Skeletal muscle tissue (tissue), 4 donors: Measurements from ENCODE around the gene RALGPS1. TPM values are rescaled to one million over a fixed set of nuclear protein-coding genes. Genes with fewer than 3 reads are reported as not detected.
A peak's percentile ranks its signal among the peaks of the same experiment; 100 is the strongest.

Source experiments
- H3K27ac ChIP-seq: one replicate; pipeline ENCODE4 v1.7.0; 2013; ENCODE audit warnings: mild to moderate bottlenecking, low read depth, low read length, inconsistent platforms
- H3K27me3 ChIP-seq, 3 donors: one replicate each; pipeline ENCODE4 v1.7.0; 2013; ENCODE audit warnings: low read length in 3 of 3; ENCODE audit not compliant: control insufficient read depth in 3 of 3, insufficient read depth in 3 of 3
- H3K36me3 ChIP-seq, 3 donors: one replicate each; pipeline ENCODE4 v1.7.0; 2013; ENCODE audit warnings: low read length in 3 of 3; ENCODE audit not compliant: control insufficient read depth in 3 of 3, insufficient read depth in 3 of 3
- H3K4me1 ChIP-seq, 3 donors: one replicate each; pipeline ENCODE4 v1.7.0; 2013; ENCODE audit warnings: low read length in 3 of 3, mild to moderate bottlenecking in 3 of 3; ENCODE audit not compliant: control insufficient read depth in 3 of 3, insufficient read depth in 3 of 3
- H3K4me3 ChIP-seq, 3 donors: one replicate each; pipeline ENCODE4 v1.7.0; 2013; ENCODE audit warnings: low read length in 3 of 3
- H3K9ac ChIP-seq, 3 donors: one replicate each; pipeline ENCODE4 v1.7.0; 2013; ENCODE audit warnings: low read length in 3 of 3, mild to moderate bottlenecking in 3 of 3, moderate library complexity in 2 of 3, low read depth in 1 of 3
- H3K9me3 ChIP-seq, 3 donors: one replicate each; pipeline ENCODE4 v1.7.0; 2013; ENCODE audit warnings: low read length in 3 of 3; ENCODE audit not compliant: control insufficient read depth in 3 of 3
- total RNA-seq: library from RNA; depleted of rRNA; stranded (reverse); fragments of >200 nt; gene quantifications from one replicate; pipeline ENCODE4 v1.2.3, GENCODE V29; 2014
- donor health status: Osteomylitis.

RALGPS1 gene
- total RNA-seq, 1 donor from 2014 or later = 9.4 TPM

DNA sequence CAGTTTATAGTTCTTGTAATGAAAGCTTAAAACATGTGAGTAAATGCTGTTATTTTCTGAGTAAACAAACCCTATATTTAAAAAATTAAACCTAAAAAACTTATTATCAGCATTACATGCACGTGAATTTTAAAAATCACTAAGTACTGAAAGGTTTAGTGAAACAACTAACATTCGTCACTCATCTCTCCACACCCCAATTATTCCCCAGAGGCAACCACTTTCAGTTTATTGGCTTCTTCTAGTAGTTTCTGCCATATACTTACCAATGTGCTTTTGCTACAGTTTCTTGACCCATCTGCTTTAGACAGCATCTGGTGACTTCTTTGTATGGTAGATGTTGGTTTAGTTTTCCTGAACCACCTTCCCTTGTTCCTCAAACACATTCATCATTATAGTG lies 149.8 kb downstream of the RALGPS1 start:
- Histone ChIP-seq H3K4me1 (peaks cover 5 to 9% (median 8%) of the 10 kb centered on the region in 3 donors), H3K27me3 (no peaks in the 10 kb centered on the region), H3K4me3 (no peak overlapping the region), H3K36me3 (peaks cover 0 to 2% (median 0%) of the 10 kb centered on the region in 3 donors), H3K27ac (no peak overlapping the region), H3K9ac (no peak overlapping the region), H3K9me3 (no peaks in the 10 kb centered on the region)

DNA sequence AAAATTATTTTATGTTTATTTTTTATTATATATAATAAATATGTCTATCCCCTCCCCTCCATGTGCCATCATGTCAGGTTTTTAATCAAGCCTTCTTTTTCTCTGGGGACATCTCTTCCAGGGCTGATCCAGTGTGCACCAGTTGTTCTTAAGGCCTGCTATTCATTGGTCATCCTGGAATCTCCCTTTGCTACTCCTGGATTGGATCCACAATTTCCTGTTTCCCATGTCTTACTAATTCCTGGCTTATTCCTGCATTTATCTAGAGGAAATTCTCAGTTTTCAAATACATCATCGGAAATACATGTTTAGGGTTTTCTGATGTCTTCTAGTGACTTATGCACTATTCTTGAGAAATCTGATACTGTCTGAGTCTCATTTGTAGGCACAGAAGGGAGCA lies 151.0 kb downstream of the RALGPS1 start:
- no peaks in the 10 kb centered on the region for H3K4me1 ChIP-seq
- no peak overlapping the region for H3K9ac ChIP-seq
- H3K4me3 ChIP-seq = no peak overlapping the region
- peaks cover 0 to 2% (median 0%) of the 10 kb centered on the region in 3 donors for H3K36me3 ChIP-seq
- H3K27me3 ChIP-seq = no peaks in the 10 kb centered on the region
- H3K9me3 ChIP-seq = no peaks in the 10 kb centered on the region
- H3K27ac ChIP-seq = peak overlapping the region; percentile 19

DNA sequence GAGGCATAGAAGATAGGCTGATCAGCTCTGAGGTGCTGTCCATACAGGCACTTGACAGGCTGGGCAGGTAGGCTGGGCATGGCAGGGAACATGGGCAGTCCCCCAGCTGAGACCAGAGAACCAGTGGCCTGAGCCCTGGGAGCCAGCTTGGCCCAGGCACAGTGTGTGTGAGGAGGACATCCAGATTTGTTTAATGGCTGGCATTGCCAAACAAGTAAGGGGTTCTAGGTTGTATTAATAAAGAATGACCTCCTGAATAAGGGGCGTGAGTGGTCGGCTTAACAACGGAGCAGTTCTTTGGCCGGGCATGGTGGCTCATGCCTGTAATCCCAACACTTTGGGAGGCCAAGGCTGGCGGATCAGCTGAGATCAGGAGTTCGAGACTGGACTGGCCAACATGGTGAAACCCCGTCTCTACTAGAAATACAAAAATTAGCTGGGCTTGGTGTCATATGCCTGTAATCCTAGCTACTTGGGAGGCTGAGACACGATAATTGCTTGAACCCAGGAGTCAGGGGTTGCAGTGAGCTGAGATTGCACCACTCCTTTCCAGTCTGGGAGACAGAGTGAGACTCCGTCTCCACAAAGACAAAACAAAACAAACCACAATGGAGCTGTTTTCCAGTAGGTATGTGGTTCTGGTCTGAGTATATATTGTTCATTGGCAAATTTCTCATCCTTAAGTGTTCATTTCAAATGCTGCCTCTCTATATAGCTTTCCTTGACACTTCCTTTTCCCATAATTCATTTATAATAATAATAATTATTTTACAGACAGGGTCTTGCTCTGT lies 151.7 kb downstream of the RALGPS1 start:
- no peak overlapping the region for H3K4me3 ChIP-seq
- no peaks in the 10 kb centered on the region for H3K9me3 ChIP-seq
- no peak overlapping the region for H3K9ac ChIP-seq
- H3K36me3 ChIP-seq = peaks cover 0 to 2% (median 0%) of the 10 kb centered on the region in 3 donors
- H3K27me3 ChIP-seq = no peaks in the 10 kb centered on the region
- peak overlapping the region; percentile 19 for H3K27ac ChIP-seq
- no peaks in the 10 kb centered on the region for H3K4me1 ChIP-seq

DNA sequence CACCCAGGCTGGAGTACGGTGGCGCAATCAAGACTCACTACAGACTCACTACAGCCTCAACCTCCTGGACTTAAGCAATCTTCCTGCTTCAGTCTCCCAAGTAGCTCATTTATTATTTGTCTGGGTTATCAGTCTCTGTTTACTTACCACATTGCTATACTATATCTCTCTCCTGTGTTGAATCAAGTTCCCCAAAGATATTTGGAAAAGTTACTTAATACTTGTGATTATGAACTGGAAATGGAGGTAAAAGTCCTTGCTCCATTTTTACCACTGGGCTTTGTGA lies 152.2 kb downstream of the RALGPS1 start:
- Histone ChIP-seq H3K4me3 (no peak overlapping the region), H3K9me3 (peaks cover 0 to under 1% (median 0%) of the 10 kb centered on the region in 3 donors), H3K36me3 (peaks cover 0 to 2% (median 0%) of the 10 kb centered on the region in 3 donors), H3K27me3 (no peaks in the 10 kb centered on the region), H3K4me1 (no peaks in the 10 kb centered on the region), H3K9ac (no peak overlapping the region), H3K27ac (no peak overlapping the region)

DNA sequence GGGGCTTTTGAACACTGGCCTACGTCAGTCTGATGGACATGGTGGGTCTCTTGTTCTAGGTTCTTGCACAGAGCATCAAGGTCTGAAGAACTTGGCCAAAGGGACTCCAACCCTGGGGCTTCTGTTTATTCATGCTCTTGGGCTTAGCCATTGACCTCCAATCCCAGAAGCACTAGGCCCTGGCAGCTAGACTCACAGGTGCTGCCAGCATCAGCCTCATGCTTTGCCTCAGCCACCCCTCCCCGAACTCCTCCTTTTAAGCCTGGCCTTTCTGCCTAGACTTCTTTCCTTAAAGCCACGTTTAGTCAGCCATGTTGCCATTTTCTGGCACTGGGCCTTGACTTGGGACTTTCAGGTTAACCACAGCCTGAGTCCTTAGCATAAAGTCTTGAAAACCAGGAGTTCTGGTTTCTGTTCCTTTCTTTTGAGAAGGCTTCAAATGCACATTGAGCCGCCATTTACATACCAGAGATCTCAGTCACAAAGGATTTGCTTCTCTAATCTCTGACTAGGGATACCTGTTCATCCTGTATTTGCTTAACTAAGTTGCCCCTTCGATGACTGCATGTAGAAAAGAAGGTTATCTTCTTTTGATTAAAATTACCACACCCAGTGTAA lies 153.1 kb downstream of the RALGPS1 start:
- Histone ChIP-seq H3K4me1 (no peaks in the 10 kb centered on the region), H3K27me3 (no peaks in the 10 kb centered on the region), H3K4me3 (no peak overlapping the region), H3K9me3 (peaks cover 0 to 3% (median 0%) of the 10 kb centered on the region in 3 donors), H3K36me3 (peaks cover 0 to 2% (median 0%) of the 10 kb centered on the region in 3 donors), H3K9ac (no peak overlapping the region), H3K27ac (no peak overlapping the region)

DNA sequence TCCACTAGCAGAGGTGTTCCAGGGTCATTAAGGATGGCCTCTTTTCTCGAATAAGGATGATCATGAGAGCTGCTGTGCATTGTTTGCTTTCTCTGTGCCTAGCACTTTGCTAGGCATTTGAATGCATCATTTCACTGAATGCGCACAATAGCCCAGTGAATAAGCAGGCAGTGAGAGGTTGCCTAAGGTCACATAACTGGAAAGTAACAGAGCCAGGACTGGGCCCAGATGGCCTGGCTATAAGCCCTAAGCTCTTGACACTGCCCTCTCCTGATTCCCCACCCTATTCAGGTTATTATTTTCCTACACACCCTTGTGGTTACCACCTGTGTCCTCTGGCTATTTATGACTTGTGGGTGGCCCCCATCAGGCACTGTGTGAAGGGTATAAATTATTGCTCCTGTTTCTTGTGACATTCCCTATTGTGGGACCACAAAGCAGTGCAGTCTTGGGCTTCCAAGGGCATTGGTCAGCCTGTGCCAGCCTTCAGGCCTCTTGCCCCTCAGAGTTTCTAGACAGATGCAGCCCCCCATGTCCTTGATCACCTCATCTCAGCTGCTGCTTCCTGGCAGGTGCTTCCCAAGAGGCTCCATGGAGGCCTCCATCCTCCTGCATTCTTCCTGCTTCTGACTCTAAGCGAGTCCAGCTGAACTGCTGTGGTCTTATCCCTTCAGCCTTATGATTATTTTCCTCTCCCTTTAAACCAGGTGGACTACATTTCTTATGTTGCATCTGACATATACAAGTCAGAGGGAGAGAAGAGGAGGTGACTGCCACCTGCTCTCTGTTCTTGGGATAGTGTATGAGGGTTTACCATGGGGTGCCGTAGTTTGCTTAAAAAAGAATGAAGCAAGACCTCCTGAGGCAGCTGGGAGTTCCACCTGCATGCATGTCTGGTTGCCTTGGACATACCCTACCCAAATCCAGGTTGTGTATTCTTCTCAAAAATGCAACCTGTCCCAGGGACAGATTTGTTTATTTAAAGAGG lies 160.3 kb downstream of the RALGPS1 start:
- H3K27me3 ChIP-seq = no peaks in the 10 kb centered on the region
- H3K4me3 ChIP-seq = peak overlapping the region in 1 of 3 donors; percentile 2
- peaks cover 0 to 3% (median 0%) of the 10 kb centered on the region in 3 donors for H3K9me3 ChIP-seq
- H3K9ac ChIP-seq = peak overlapping the region in 2 of 3 donors; percentile 7 to 20
- peak overlapping the region; percentile 56 for H3K27ac ChIP-seq
- H3K36me3 ChIP-seq = no peaks in the 10 kb centered on the region
- peaks cover 15 to 31% (median 31%) of the 10 kb centered on the region in 3 donors for H3K4me1 ChIP-seq

DNA sequence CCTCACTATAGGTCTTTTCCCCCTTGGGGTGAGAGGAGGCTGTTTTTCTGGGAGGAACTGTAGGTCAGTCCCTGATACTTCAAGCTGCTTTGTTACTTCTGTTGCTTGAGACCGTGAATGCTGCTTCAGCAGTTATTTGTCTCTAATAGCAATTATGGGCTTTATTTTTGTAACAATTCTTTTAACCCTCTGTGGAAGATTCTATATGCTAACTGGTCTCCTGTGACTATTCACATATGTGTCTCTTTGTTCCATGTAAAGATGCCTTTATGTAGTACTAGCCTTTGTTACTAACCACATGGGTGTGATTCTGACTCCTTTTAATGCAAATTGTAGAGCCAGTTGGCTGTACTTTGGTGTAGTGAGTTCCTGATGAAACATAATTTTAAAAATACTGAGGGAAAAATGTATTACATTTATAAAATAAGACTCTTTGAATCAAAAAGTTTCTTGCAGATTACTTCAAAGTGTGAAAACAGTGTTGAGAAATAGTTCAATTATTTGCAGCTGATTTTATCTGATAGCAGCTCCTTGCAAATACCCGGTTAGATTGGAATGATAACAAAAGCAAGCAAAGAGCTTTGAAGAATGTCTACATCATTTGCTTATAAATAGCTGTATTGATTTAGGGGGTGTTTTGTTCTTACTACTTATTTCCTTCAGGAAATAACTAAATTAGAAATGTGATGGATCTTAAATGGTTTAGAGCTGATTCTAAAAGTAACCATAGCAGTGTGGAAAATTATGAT lies 161.2 kb downstream of the RALGPS1 start:
- peaks cover 15 to 31% (median 31%) of the 10 kb centered on the region in 3 donors for H3K4me1 ChIP-seq

DNA sequence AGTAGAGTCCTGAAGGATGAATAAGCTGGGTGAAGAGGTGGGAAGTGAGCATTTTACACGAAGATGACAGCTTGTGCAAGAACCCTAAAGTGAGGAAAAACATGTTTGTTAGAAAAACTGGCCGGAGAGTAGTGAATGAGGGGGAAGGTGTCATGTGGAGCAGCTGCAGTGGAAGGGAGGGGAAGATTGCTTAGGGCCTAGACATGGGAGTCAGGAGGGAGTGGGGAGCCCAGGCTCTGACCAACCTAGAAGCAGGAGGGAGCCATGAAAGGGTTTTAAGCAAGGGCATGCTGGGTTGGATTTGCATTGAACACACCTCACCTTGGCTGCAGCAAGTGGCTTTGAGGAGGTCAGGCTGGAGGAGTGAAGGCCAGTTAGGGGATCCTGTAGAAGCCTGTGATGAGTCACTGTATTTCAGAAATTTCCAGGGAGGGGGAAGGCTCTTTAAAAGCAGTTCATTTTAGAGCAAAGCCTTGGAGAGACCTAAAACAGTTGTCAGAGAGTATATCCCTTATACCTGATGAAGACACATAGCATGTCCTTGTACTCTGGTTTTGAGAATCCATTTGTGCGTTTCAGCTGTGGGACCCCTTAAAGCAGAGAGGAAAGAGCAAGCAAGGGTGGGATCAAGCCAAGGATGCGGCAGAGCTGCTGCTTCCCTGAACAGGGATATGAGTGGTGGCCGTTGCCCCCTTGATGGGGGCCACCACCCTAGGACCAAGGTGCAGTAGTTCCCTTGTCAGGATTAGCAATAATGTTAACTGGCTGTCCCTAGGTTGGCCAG lies 162.5 kb downstream of the RALGPS1 start:
- peak overlapping the region; percentile 14 for H3K27ac ChIP-seq
- H3K4me1 ChIP-seq = peaks cover 15 to 34% (median 31%) of the 10 kb centered on the region in 3 donors

More for the DNA sequence above, 161.2 kb downstream of the RALGPS1 start:
- Histone ChIP-seq H3K9ac (no peak overlapping the region), H3K27ac (peak overlapping the region; percentile 56), H3K4me3 (no peak overlapping the region), H3K36me3 (no peaks in the 10 kb centered on the region), H3K27me3 (no peaks in the 10 kb centered on the region), H3K9me3 (peaks cover 0 to 3% (median 0%) of the 10 kb centered on the region in 3 donors)

DNA sequence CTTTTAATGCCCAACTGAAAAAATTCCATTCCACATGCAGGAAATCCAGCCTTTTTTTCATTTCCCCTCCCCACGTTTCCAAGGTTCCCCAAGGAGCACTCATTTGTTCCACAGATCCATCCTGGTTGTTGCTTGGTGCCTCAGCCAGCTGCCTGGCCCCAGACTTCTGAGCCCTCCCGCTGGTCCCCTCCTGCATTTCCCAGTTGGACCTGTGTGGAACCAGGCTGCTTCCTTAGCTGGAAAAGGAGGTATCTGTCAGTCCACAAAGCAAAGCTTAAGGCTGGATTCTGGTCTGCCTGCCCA lies 163.0 kb downstream of the RALGPS1 start:
- H3K9ac ChIP-seq = no peak overlapping the region
- peak overlapping the region; percentile 14 for H3K27ac ChIP-seq
- no peak overlapping the region for H3K4me3 ChIP-seq
- no peaks in the 10 kb centered on the region for H3K27me3 ChIP-seq
- H3K36me3 ChIP-seq = no peaks in the 10 kb centered on the region
- peaks cover 15 to 40% (median 31%) of the 10 kb centered on the region in 3 donors for H3K4me1 ChIP-seq
- no peaks in the 10 kb centered on the region for H3K9me3 ChIP-seq

More for the DNA sequence above, 162.5 kb downstream of the RALGPS1 start:
- H3K36me3 ChIP-seq = no peaks in the 10 kb centered on the region
- no peak overlapping the region for H3K9ac ChIP-seq
- no peaks in the 10 kb centered on the region for H3K9me3 ChIP-seq
- no peak overlapping the region for H3K4me3 ChIP-seq
- H3K27me3 ChIP-seq = no peaks in the 10 kb centered on the region
